ENCODE data around the gene ABCF1.

ABCF1 gene

DNA sequence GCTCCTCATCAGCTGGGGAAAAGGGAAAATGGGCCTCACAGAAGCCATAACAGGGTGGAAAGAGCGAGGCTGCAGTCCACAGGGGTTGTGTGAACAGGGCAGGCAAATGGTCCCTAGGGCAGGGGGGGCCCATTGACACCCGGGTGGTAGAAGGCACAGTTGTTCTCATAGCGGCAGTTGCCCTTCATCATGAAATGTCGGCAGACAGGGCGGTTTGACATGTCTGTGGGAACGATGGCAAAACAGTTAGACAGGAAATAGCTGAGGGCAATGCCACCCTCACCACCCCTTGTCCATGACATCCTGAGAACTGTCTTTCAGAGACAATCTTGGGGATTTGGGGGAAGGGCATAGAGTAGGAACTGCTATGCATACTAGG lies 30.2 kb downstream of the ABCF1 start:
- DNase-seq (ENCODE audit: low read depth in 2 of 2), result no peak

DNA sequence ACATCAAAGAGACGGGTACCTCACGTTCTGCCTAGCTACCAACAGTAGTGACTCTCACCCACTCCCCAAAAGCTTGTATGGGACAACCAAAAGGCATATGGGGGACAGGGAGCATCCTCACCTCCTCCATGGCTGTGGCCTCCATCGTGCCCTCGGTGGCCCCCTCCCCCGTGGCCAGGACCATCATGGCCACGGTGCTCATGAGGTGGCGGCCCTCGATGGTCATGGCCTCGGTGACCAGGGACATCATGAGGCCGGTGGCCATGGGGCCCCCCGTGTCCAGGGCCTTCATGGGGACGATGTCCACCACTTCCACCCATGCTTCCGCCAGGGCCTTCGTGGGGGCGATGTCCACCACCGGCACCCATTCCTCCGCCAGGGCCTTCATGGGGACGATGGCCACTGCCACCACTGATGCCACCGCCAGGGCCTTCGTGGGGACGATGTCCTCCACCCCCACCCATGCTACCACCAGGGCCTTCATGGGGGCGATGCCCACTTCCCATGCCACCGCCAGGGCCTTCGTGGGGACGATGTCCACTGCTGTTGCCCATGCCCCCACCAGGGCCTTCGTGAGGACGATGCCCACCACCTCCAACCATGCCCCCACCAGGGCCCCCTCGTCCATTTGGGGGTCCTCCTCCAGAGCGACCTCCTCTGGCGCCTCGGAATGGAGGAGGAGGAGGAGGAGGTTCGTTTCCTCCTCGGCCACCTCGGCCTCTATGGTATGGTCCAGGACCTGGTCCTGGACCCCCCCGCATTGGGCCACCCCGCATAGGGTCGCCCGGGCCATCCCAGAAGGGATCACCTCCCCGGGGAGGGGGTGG lies 30.8 kb downstream of the ABCF1 start:
- DNase-seq (ENCODE audit: low read depth in 2 of 2), result no peak

DNA sequence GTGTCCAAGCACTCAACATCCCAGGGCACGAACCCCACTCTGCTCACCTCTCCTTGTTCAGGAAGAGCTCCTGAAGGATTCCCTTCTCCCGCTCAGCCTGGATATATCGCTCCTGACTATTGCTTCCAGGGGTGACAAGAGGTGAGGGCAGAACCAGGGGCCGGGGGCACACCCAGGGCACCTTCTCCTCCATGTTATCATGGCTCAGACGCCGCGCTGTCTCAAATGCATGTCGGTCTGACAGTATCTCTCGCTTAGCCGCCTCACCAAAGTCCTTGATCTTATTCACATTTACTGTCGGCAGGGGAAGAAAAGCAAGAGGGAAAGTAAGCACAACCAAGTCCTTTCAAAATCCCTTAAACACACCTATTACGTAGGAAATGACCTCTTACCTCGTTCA lies 32.7 kb downstream of the ABCF1 start:
- no peak for DNase-seq (ENCODE audit: low read depth in 2 of 2)

DNA sequence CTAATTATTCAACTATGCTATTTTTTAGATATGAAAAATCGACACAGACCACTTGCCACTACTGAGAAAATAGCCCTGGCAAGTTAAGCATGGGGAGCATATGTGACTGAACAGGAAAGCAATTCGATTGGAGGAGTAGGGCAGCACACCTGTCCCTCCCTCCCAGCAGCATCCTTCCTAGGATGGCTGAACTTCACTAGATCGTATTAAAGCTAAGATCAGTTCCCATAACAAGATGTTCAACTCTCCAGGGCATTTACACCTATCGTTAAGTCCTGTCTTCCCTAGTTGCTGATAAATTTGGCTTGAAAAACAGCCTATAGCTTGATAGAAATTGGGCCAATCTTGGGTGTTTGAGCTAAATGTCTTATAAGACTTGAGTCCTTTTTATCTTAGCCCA lies 38.8 kb downstream of the ABCF1 start:
- DNase-seq (ENCODE audit: low read depth in 2 of 2), result no peak

DNA sequence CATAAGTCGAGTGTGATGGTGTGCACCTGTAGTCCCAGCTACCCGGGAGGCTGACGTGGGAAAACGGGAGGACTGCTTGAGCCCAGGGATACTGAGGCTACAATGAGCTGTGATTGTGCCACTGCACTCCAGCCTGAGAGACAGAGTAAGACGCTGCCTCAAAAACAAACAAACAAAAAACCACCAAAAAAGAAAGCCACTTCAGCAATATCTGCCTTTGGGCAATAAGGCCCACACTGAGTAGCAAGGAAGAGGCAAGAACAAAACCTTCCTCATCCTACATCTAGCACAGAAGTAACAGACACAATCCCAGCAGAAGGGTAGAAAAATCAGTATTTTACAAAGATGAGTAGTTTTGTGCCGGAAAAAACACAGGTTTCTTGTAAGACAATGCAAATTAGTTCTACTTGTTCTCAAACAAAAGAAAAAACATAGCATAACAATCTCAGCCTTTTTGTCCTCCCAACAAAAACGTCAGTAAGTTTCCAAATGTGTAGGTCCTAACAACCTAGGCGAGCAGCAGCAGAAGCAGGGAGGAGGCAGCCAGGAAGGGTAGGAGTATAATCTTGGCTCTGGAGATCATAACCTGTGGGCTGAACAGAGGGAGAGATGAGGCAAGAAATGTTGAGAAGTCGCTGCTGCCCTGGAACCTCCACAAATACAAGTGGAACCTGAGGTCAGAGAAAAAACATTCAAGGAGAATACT lies 40.1 kb downstream of the ABCF1 start:
- DNase-seq (ENCODE audit: low read depth in 2 of 2), result no peak

DNA sequence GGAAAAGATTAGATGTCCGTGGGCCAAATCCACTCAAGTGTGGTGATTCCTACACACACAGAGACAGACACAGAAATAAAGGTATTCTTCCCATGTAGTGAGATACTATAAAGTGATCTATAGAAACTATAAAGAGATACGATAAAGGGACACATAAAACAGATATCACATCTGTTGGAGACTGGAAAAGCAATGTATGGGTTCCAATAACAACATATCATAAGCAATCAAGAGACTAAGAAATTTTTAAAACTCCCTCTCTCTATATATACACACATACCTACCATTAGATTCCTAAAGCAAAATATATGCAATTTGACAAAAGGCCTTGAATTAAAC lies 40.6 kb downstream of the ABCF1 start:
- DNase-seq (ENCODE audit: low read depth in 2 of 2), result no peak

DNA sequence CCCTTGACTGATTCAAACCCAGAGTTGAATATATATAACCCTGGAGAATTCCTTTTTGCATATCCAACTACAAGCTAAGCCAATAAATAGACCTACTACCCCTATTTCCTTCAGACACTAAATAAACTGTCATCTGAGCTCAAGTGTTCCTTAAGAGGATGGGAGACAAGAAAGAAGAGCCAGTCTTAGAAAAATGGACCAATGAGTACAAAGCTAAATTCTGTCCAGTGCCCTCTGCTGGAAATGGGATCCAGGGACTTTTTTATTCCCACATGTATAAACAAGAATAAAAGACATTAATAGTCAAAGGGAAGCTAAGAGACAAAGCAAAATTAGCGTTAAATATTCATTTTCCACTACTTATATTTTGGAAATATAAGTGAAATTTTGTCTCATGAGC lies 41.0 kb downstream of the ABCF1 start:
- no peak for DNase-seq (ENCODE audit: low read depth in 2 of 2)

DNA sequence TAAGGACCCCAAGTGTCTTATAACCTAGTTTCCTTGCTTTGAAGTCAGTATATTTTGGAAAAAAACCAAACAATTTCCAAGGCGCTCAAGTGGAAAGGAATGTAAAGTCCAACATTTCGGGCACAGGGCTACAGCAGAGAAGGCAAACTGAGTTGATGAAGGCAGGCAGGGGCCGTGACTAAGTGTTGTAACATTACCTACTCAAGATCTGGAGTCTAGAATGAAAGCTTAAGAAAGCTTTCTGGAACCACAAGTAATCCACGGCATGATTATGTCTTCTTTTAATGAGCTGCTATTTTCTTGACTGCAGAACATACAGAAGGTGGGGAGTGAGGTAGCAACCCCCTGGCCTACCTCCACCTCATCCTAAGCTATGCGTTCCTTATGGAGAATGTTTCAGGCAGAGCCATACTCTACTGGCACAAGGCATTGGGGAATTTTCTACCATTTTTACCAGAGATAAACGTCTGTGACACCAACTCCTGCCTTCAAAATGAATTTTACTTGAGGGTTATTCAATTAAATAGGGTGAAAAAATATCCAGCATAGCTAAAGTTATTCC lies 41.5 kb downstream of the ABCF1 start:
- DNase-seq (ENCODE audit: low read depth in 2 of 2), result no peak

DNA sequence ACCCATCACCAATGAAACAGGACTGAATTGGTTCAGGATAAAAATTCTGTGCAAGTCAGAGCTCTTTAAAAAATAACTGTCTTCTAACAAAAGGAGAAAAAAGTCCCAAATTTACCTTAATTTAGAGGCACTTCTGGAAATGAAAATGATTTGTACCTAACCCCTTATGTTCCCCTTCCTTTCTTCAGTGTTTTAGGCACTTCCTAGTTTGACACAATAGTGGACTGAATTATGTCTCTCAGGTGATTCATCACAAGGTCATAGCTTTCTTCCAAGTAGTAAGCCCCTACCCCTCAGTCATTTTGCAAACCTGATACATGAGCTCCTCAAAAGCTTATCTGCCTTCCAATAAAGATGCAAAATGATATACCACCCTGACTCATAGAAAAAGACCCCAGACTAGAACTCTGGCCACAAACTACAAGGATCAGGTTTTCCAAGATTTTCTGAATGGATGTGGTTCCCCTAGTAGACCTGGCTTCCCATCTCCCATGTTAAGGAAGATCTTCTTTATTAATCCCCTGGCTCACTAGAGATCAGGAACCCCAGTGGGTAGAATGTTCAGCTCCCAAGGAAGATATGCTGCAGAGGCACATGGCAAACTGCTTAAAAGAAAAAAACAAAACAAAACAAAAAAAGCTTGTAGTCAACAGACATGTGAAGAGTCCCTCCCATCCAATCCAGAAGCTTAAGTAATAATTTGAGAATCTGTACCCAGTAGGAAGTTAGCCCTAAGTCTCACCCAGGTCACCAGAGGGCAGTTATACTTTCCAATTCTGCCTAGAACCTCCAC lies 42.2 kb downstream of the ABCF1 start:
- DNase-seq (ENCODE audit: low read depth in 2 of 2), result no peak

DNA sequence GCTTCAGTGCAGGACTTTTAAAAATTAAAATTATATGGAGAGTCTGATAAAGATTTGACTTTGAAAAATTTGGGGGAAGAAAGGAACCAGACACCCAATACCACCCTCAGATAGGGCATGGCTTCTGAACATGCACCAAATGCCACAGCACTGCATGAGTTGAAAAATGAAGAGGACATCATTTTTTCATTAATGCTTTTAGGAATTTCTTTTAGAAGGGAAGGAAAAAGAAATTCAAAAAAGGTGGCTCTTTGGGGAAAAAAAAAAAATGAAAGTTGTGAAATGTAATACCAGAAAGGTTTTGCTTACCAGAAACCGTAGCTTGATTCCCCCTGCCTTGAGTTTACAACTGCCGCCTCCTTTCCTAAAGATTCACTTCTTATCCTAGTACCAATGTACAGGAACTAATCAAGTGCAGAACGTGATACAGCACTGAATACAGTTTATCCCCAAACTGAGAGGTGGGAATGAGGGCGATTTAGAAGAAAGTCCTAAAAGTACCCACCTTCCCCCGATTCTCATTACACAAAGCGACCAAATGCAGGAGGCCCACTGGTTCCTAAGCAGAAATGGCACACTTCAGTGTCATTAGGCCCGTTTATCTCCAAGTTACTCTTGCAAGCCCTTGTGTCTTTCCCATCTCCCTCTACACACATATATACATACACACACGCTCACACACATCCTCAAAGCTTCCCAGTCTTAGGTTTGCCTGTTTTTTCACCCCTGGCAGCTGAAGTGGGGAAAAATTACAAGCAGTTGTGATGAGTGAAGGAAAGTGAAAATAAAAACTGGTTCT lies 43.0 kb downstream of the ABCF1 start:
- no peak for DNase-seq (ENCODE audit: low read depth in 2 of 2)

DNA sequence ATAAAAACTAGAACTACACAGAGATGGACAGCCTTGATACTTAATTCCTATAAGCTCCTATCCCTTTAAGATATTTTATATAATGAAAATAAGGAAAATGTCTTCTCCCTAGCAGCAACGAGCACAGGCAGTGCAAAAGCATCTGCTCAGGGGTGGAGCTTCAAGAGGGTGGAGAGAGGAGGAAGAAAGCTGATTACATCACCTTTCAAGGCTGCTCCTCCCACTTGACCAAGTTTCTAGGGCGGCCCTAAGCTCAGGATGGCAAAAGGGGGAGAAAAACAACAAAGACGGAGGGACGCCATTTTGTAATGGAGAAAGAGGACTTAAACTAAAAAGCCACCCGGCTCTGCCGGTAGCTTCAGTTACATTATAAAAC lies 43.6 kb downstream of the ABCF1 start:
- DNase-seq (ENCODE audit: low read depth in 2 of 2), result peak; percentile 63 to 72

DNA sequence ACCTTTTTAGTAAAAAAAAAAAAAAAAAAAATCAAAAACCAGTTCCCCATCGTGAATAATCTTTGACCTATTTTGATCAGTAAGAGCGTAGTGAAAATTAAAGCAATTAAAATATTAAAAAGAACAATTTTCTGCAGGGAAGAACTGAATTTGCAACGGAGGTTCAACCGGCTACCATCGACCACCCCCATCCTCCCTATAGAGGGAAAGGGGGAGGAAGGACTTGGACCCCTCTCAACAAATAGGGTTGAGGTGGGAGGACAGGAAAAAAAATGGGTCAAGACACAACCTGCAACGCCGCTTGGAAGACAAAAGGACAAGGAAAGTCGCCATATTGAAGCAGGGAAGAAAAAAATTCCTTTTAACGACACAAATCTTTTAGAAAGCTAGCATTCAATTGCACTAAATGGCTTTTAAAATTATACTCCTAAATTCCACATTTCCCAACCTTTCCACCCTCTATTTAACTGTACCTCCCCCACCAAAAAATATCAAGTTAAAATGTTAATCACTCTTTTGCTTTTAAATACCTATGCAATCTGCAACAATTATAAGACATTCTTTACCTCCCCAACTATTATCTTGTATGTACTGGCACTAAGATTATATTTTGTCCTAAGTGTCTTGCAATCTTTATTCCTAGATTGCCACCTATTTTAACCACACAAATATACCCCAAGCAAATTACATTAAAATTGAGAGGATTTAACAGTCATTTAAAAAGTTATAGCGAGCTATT lies 44.1 kb downstream of the ABCF1 start:
- DNase-seq (ENCODE audit: low read depth in 2 of 2), result no peak

DNA sequence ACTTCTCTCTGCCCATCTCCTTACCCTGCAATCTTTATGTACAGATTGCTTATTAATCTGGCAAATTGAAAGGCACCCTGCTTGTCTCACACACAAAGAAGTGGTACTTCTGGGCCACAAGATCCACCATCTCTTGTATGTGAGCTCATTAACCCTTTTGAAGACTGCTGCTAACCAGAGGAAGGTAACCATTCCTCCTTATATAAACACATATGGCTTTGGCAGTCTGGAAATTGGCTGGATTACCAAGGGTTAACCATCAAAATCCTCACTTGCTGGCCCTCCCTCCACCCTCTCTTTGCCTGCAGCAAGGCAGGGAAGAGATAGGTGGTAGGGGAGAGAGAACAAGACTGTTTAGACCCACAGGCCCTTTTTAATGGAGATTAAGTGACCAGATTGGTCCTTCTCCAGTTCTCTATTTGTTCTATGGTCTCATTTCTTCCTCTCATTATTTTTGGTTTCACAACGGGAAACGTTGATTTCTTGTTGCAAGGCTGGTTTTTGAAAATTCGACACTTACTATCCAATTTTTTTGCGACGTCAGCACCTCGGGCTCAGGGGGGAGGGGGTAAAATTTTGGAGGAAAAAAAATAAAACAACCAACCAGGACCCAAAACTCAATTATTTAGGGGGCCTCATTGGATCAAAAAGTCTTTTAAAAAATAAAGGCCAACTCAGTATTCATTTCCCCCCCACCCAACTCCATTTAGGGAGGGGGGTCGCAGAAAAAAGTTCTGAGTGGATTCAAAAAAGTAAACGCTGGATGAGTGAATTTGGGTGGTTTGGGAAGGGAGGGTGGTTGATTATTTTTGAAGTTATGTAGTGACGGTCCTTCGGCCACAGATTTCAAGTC lies 44.9 kb downstream of the ABCF1 start:
- DNase-seq (ENCODE audit: low read depth in 2 of 2), result no peak

DNA sequence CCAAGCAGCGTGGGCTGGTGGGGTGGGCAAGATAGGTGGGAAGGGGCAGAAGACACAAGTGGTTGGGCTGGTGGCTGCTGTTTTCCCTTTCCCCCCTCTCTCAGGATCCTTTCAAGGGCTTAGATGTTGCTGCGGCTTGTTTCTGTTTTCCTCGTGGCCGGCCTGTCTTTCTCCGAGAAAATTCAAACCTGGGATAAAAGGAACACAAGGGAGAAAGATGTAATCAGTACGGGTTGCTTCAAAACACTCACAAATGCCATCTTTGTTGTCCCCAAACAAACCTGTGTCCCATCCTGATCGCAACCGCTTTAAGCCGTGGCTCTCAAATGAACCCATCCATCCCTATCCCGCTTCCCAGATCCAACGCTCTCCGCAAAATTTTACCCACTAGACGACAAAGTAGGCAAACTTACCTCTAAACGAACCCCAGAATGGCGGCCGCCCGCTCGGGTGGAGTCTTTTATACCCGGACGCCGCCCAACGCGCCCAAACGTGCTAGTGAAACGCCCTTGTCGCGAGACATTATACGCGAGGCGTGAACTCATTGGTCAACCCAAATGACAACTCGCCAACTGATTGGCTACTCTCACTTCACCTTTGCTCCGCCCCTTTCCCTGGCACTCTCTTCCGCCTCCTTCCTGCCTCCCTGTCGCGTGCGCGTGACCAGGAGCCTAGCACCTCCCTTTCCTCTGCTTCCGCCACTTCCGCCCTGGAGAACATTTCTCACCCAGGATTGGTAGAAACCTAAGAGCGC lies 45.7 kb downstream of the ABCF1 start, which contains the start of gene PPP1R10:
Gene PPP1R10, minus strand, starts transcription at position 433 of the 754 bp plus-strand sequence. CDS start 7,299 bp downstream, outside the sequence.
- DNase-seq (ENCODE audit: low read depth in 2 of 2), result peak; percentile 95 to 96

DNA sequence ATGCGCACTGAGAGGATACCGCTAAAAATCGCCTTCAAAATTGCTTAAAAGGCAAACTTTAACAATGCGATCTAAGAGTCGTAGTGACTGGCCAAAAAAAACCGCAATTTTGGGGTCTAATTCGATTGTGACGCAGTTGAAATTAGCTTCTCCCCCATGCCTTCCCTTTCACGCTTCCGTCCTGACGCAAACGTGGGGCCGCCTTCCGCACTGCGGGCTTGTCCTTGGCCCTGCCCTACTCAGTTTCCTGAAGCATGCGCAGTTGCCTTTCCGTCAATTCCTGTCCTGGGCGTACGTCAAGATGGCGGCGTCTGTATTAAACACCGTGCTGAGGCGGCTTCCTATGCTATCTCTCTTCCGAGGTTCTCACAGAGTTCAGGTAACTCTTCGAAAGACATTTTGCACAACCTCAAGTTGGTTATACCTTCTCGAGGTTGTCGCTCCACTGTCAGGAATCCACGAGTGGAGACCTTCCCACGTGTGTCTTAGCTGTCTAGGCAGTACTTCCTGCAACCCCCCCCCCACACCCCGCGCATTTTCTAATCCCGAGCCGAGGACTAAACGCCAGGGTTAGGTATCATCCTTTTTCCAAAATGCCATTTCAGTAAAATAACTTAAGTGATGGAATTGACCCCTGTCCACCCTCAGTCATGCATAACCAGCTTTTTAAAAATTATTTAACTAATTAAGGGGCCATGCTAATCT lies 46.5 kb downstream of the ABCF1 start, which contains the start of gene MRPS18B:
Gene MRPS18B, plus strand, starts transcription at position 276 of the 705 bp plus-strand sequence. Its CDS starts 26 bp downstream, at position 302.
- peak; percentile 93 to 95 for DNase-seq (ENCODE audit: low read depth in 2 of 2)

DNA sequence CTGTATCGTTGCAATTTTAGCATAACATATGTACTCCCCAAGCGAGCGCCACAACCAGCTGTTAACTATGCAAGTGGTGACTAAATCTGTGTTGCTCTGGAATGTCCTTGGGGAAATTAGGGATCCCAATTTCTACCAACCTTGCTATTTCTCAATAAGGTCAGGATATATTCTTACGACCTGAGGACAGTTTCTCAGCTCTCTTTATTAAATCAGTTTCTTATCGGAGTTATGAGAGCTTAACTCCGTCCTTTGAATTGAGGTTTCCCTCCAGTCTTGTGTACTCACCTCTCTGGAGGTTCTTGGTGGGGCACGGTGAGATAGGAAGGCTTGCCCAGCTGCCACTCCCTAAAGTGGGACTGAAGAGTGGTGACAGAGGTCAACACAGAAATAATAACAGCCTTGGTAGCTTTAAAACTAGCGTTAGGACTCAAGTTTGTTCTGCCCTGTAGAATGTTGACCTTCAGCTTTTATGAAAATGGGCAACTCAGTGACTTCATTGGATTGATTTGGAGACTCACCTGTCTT lies 47.1 kb downstream of the ABCF1 start:
- DNase-seq (ENCODE audit: low read depth in 2 of 2), result no peak

DNA sequence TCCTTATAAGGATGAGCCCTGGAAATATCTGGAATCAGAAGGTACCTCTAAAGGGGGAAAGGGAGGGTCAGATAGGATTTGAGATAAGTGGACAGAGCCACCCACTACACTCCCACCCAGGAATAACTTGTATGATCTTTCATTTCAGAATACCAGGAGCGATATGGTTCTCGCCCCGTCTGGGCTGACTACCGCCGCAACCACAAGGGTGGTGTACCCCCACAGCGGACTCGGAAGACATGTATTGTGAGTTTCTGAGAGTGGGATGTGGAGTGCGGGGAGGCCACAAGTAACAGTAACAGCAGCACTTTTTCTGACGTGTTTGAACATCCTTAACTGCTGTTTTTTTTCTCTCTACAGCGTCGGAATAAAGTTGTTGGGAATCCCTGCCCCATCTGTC lies 48.3 kb downstream of the ABCF1 start:
- DNase-seq (ENCODE audit: low read depth in 2 of 2), result no peak

DNA sequence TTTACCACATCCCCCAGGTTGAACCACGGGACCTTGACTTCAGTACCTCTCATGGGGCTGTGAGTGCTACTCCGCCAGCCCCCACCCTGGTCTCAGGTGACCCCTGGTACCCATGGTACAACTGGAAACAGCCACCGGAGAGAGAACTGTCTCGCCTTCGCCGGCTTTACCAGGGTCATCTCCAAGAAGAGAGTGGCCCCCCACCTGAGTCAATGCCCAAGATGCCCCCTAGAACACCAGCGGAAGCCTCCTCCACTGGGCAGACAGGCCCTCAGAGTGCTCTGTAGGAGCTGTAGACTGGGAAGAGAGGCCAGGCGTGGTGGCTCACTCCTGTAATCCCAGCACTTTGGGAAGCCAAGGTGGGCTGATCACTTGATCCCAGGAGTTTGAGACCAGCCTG lies 54.3 kb downstream of the ABCF1 start:
- no peak for DNase-seq (ENCODE audit: low read depth in 2 of 2)
